ENCODE data around the gene CCDC28B.

The CCDC28B gene

GRCh38 chr1:32195531-32195930 is 4.9 kb upstream of the CCDC28B start:
- DNase-seq = no peak

- DNase-seq = no peak
Measured at GRCh38 chr1:32195972-32196823, 4.2 kb upstream of the CCDC28B start.

- DNase-seq = no peak
Measured at GRCh38 chr1:32197074-32197473, 3.3 kb upstream of the CCDC28B start.

GRCh38 chr1:32197837-32198236 is 2.6 kb upstream of the CCDC28B start:
- DNase-seq = no peak

GRCh38 chr1:32198237-32199042 is 2.0 kb upstream of the CCDC28B start:
- DNase-seq = no peak

- no peak for DNase-seq
Measured at GRCh38 chr1:32199043-32199716, 1.2 kb upstream of the CCDC28B start.

- no peak for DNase-seq
Measured at GRCh38 chr1:32199717-32200072, 700 bp upstream of the CCDC28B start.

- DNase-seq = peak; percentile 95
Measured at GRCh38 chr1:32201011-32201855, 838 bp downstream of the CCDC28B start.

- no peak for DNase-seq
Measured at GRCh38 chr1:32204943-32205361, 4.6 kb downstream of the CCDC28B start.

GRCh38 chr1:32205401-32206370 is 5.3 kb downstream of the CCDC28B start, which contains the start of gene IQCC:
Gene IQCC (plus strand): TSS chr1:32205671. CDS start chr1:32205682, 11 bp downstream.
- DNase-seq = peak; percentile 93

- no peak for DNase-seq
Measured at GRCh38 chr1:32208469-32208868, 8.1 kb downstream of the CCDC28B start.

- DNase-seq = peak; percentile 88
Measured at GRCh38 chr1:32208891-32209328, 8.5 kb downstream of the CCDC28B start, which contains the start of gene DCDC2B. Gene DCDC2B (plus strand): TSS chr1:32209089. CDS start chr1:32209094, 5 bp downstream.

- DNase-seq = peak; percentile 85
Measured at GRCh38 chr1:32215629-32216480, 15.5 kb downstream of the CCDC28B start.

- DNase-seq = no peak
Measured at GRCh38 chr1:32216566-32216965, 16.2 kb downstream of the CCDC28B start.

GRCh38 chr1:32219022-32219421 is 18.6 kb downstream of the CCDC28B start:
- DNase-seq = no peak

- no peak for DNase-seq
Measured at GRCh38 chr1:32220746-32221580, 20.6 kb downstream of the CCDC28B start.

- DNase-seq = no peak
Measured at GRCh38 chr1:32221581-32221979, 21.2 kb downstream of the CCDC28B start.

GRCh38 chr1:32221980-32222755 is 21.8 kb downstream of the CCDC28B start, which contains the start of the genes EIF3I and TMEM234:
Gene EIF3I (plus strand): TSS chr1:32222407. CDS start chr1:32222442, 35 bp downstream.
Gene TMEM234 (minus strand): TSS chr1:32222353. CDS start chr1:32222322, 31 bp downstream.
- DNase-seq = peak; percentile 97

Data from hematopoietic multipotent progenitor cell treated with erythropoietin and hydrocortisone succinate and interleukin-3 and kit ligand, for 6 days (in vitro differentiated cells).